SK-N-SH treated with all-trans-retinoic acid at 6 μM for 48 hours (cell line): ENCODE results near the gene FGFBP2.

Source experiments
- ATAC-seq: fragments of 200-7000 bp; cut with Tn5 transposase; 3 replicates; pipeline ENCODE4 v1.9.1; 2020; ENCODE audit warnings: mild to moderate bottlenecking, moderate library complexity
- ARNTL ChIP-seq: fragments of 450-650 bp; formaldehyde crosslinking; IDR thresholded peaks from 2 replicates; pipeline ENCODE4 v1.5.0; 2020; ENCODE audit warnings: low read depth, mild to moderate bottlenecking, moderate library complexity, borderline replicate concordance
- BACH2 ChIP-seq: fragments of 250-450 bp; sonication (Bioruptor Pico); IDR thresholded peaks from 2 replicates; pipeline ENCODE4 v1.9.0; 2021; ENCODE audit warnings: mild to moderate bottlenecking, borderline replicate concordance
- CREB5 ChIP-seq: fragments of 250-450 bp; sonication (Bioruptor Pico); IDR thresholded peaks from 2 replicates; pipeline ENCODE4 v1.5.1; 2020; ENCODE audit warnings: low read depth, mild to moderate bottlenecking, moderate library complexity
- CSDC2 ChIP-seq: fragments of 250-450 bp; sonication (Bioruptor Pico); IDR thresholded peaks from 2 replicates; pipeline ENCODE4 v1.5.0; 2020; ENCODE audit warnings: mild to moderate bottlenecking, moderate library complexity
- CSRNP3 ChIP-seq: fragments of 250-450 bp; sonication (Bioruptor Pico); IDR thresholded peaks from 2 replicates; pipeline ENCODE4 v1.5.1; 2021; ENCODE audit warnings: mild to moderate bottlenecking, moderate library complexity
- ESRRG ChIP-seq: fragments of 250-450 bp; sonication (Bioruptor Pico); IDR thresholded peaks from 2 replicates; pipeline ENCODE4 v1.6.1; 2021; ENCODE audit warnings: mild to moderate bottlenecking
- GLIS3 ChIP-seq: fragments of 250-450 bp; sonication (Bioruptor Pico); IDR thresholded peaks from 2 replicates; pipeline ENCODE4 v1.5.0; 2020; ENCODE audit warnings: mild to moderate bottlenecking, moderate library complexity
- ISL1 ChIP-seq: fragments of 250-450 bp; sonication (Bioruptor Pico); IDR thresholded peaks from 2 replicates; pipeline ENCODE4 v2.1.2; 2022; ENCODE audit warnings: mild to moderate bottlenecking, moderate library complexity
- OSR1 ChIP-seq: fragments of 250-450 bp; sonication (Bioruptor Pico); IDR thresholded peaks from 2 replicates; pipeline ENCODE4 v1.8.0; 2022; ENCODE audit warnings: moderate library complexity, mild to moderate bottlenecking, inconsistent platforms
- PATZ1 ChIP-seq: fragments of 250-450 bp; sonication (Bioruptor Pico); IDR thresholded peaks from 2 replicates; pipeline ENCODE4 v1.8.0; 2020; ENCODE audit warnings: mild to moderate bottlenecking, moderate library complexity, borderline replicate concordance
- POU6F1 ChIP-seq: fragments of 250-450 bp; sonication (Bioruptor Pico); IDR thresholded peaks from 2 replicates; pipeline ENCODE4 v1.8.0; 2021; ENCODE audit warnings: low read depth, mild to moderate bottlenecking, moderate library complexity, borderline replicate concordance
- PPARA ChIP-seq: fragments of 250-450 bp; sonication (Bioruptor Pico); IDR thresholded peaks from 2 replicates; pipeline ENCODE4 v1.5.0; 2020; ENCODE audit warnings: mild to moderate bottlenecking, borderline replicate concordance
- RARB ChIP-seq: fragments of 250-450 bp; sonication (Bioruptor Pico); IDR thresholded peaks from 2 replicates; pipeline ENCODE4 v1.8.0; 2021; ENCODE audit warnings: mild to moderate bottlenecking, moderate library complexity
- SNAI2 ChIP-seq: fragments of 250-450 bp; sonication (Bioruptor Pico); IDR thresholded peaks from 2 replicates; pipeline ENCODE4 v1.5.0; 2020; ENCODE audit warnings: mild to moderate bottlenecking, moderate library complexity
- TCF4 ChIP-seq: fragments of 250-450 bp; sonication (Bioruptor Pico); IDR thresholded peaks from 2 replicates; pipeline ENCODE4 v1.8.0; 2021; ENCODE audit warnings: mild to moderate bottlenecking, moderate library complexity, borderline replicate concordance
- TOX ChIP-seq: fragments of 250-450 bp; sonication (Bioruptor Pico); IDR thresholded peaks from 2 replicates; pipeline ENCODE4 v1.8.0; 2021; ENCODE audit warnings: mild to moderate bottlenecking, moderate library complexity, borderline replicate concordance
- TSHZ2 ChIP-seq: fragments of 250-450 bp; sonication (Bioruptor Pico); IDR thresholded peaks from 2 replicates; pipeline ENCODE4 v1.5.0; 2020; ENCODE audit warnings: mild to moderate bottlenecking, moderate library complexity
- ZC3H10 ChIP-seq: fragments of 250-450 bp; sonication (Bioruptor Pico); IDR thresholded peaks from 2 replicates; pipeline ENCODE4 v1.5.1; 2021; ENCODE audit warnings: mild to moderate bottlenecking, moderate library complexity
- ZFP3 ChIP-seq: fragments of 250-450 bp; sonication (Bioruptor Pico); IDR thresholded peaks from 2 replicates; pipeline ENCODE4 v1.5.0; 2020; ENCODE audit warnings: mild to moderate bottlenecking, moderate library complexity
- ZFP30 ChIP-seq: fragments of 450-650 bp; formaldehyde crosslinking; IDR thresholded peaks from 2 replicates; pipeline ENCODE4 v1.5.0; 2022; ENCODE audit warnings: mild to moderate bottlenecking, moderate library complexity
- ZNF565 ChIP-seq: fragments of 450-650 bp; formaldehyde crosslinking; conservative IDR thresholded peaks from 2 replicates; pipeline ENCODE4 v1.5.0; 2020; ENCODE audit warnings: low read depth, mild to moderate bottlenecking, moderate library complexity
- ZNF8 ChIP-seq: fragments of 450-650 bp; formaldehyde crosslinking; IDR thresholded peaks from 2 replicates; pipeline ENCODE4 v1.5.0; 2020; ENCODE audit warnings: mild to moderate bottlenecking, moderate library complexity

FGFBP2 gene

GRCh38 chr4:15995826-15996225 is 32.9 kb upstream of the FGFBP2 start:
- no peak for TF ChIP-seq PPARA (CRISPR knock-in tag)
- TF ChIP-seq SNAI2 (CRISPR knock-in tag): no peak
- no peak for TF ChIP-seq ZNF8 (CRISPR knock-in tag)
- no peak for TF ChIP-seq CSDC2 (CRISPR knock-in tag)
- TF ChIP-seq ISL1 (CRISPR knock-in tag): no peak
- TF ChIP-seq ZNF565 (CRISPR knock-in tag): no peak
- TF ChIP-seq GLIS3 (CRISPR knock-in tag): no peak
- no peak for TF ChIP-seq TCF4 (CRISPR knock-in tag)
- no peak for TF ChIP-seq TOX (CRISPR knock-in tag)
- TF ChIP-seq CREB5 (CRISPR knock-in tag): no peak
- TF ChIP-seq ZC3H10: no peak
- no peak for TF ChIP-seq CSRNP3 (CRISPR knock-in tag)
- TF ChIP-seq ARNTL (CRISPR knock-in tag): no peak
- no peak for TF ChIP-seq ZFP3 (CRISPR knock-in tag)
- no peak for TF ChIP-seq PATZ1 (CRISPR knock-in tag)
- no peak for TF ChIP-seq ZFP30 (CRISPR knock-in tag)
- no peak for TF ChIP-seq RARB
- TF ChIP-seq TSHZ2 (CRISPR knock-in tag): no peak
- no peak for TF ChIP-seq BACH2 (CRISPR knock-in tag)
- ATAC-seq: no peak

- no peak for ATAC-seq
- no peak for TF ChIP-seq ESRRG
- no peak for TF ChIP-seq RARB
- TF ChIP-seq ISL1 (CRISPR knock-in tag): no peak
- TF ChIP-seq ZNF8 (CRISPR knock-in tag): no peak
- no peak for TF ChIP-seq OSR1 (CRISPR knock-in tag)
- TF ChIP-seq ZFP3 (CRISPR knock-in tag): no peak
- no peak for TF ChIP-seq BACH2 (CRISPR knock-in tag)
- TF ChIP-seq ZFP30 (CRISPR knock-in tag): no peak
- TF ChIP-seq POU6F1 (CRISPR knock-in tag): no peak
- TF ChIP-seq PATZ1 (CRISPR knock-in tag): no peak
- no peak for TF ChIP-seq PPARA (CRISPR knock-in tag)
Measured at GRCh38 chr4:15992167-15992485, 29.2 kb upstream of the FGFBP2 start.
